ENCODE data around the gene PTPRT. TPM values are rescaled to one million over a fixed set of nuclear protein-coding genes. Genes with fewer than 3 reads are reported as not detected.

Gene PTPRT
- total RNA-seq, 1 experiment from 2014 or later, result not detected

DNA sequence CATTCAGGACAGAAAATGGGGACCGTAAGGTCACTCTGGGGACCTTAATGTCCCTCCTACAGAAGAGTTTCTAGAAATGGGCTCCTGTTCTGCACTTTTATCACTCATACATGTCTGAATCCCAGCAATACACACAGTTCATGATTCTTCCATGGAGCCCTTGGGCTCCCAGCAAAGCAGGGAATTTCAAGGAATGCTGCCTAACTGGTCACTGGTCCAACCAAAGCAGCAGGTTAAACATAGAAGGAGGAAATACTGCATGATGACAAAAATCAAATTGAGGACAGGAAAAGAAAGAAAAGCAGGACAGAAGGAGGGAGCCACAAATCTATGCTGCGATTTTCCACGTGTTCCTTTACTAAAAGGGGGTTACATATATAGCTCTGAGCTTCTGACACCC lies 300.2 kb downstream of the PTPRT start (continued):
- TF ChIP-seq, protein P1, sequence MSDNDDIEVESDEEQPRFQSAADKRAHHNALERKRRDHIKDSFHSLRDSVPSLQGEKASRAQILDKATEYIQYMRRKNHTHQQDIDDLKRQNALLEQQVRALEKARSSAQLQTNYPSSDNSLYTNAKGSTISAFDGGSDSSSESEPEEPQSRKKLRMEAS (IDR thresholded peaks at IDR 0.05), result no peak

DNA sequence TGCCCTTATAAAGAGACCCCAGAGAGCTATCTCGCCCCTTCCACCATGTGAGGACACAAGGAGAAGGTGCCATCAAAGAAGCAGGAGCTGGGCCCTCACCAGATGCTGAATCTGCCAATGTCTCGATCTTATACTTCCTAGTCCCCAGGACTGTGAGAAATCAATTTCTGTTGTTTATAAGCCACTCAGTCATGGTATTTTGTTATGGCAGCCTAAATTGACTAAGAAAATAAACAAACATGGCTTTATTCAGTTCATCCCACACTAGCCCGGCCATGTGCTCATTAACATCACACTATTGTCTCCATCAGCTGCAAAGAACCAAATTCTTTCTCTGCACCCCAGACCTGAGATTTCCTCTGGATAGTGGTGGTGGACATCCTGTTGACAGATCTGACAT lies 302.4 kb downstream of the PTPRT start:
- intact Hi-C loops (cut with micrococcal nuclease), result no loop called here
- ChIA-PET RAD21 (ENCODE audit: low non-redundant PET in 1 of 2, low total read pairs in 2 of 2, uncharacterized antibody in 2 of 2, unreplicated experiment in 2 of 2) (no interaction called here), CTCF (no interaction called here), POLR2A (no interaction called here)
- ATAC-seq (no peak), DNase-seq (ENCODE audit: low read depth, low spot score) (no peak)
- BruUV-seq (replicated peaks), result no TSS peak
- Histone ChIP-seq H3K27me3 (ENCODE audit: insufficient read depth, low read length) (no peaks in the 10 kb centered on the region), H3K9me2 (ENCODE audit: insufficient read depth) (no peaks in the 10 kb centered on the region), H3K36me3 (ENCODE audit: control insufficient read depth in 1 of 2, insufficient read depth in 2 of 2, low read length in 2 of 2) (no peaks in the 10 kb centered on the region), H3K4me3 (replicated peaks in 1 of 2; ENCODE audit: low read depth in 1 of 2, low read length in 2 of 2) (no peak overlapping the region), H3K4me1 (ENCODE audit: control insufficient read depth in 1 of 2, insufficient read depth in 2 of 2, low read length in 2 of 2) (no peaks in the 10 kb centered on the region), H4K20me1 (ENCODE audit: insufficient read depth) (no peaks in the 10 kb centered on the region), H2AFZ (ENCODE audit: low read depth, low read length, poor library complexity, severe bottlenecking) (no peak overlapping the region), H3K79me2 (ENCODE audit: insufficient read depth, low read length) (no peaks in the 10 kb centered on the region), H3K27ac (ENCODE audit: low read depth, low read length) (no peak overlapping the region), H3K9ac (ENCODE audit: low read length) (no peak overlapping the region), H3K4me2 (ENCODE audit: low read length) (no peak overlapping the region), H3K9me3 (ENCODE audit: control insufficient read depth in 1 of 2, insufficient read depth in 1 of 2, low read depth in 1 of 2, low read length in 2 of 2) (peaks cover 20 to 28% of the 10 kb centered on the region in 2 experiments; a peak in 2 of 4 replicates)
- TF ChIP-seq CEBPB (IDR thresholded peaks at IDR 0.05; ENCODE audit: low read depth) (no peak), RAD21 (IDR thresholded peaks at IDR 0.05; ENCODE audit: low read depth) (no peak), TCF7L2 (IDR thresholded peaks at IDR 0.05; ENCODE audit: borderline replicate concordance, extremely low read depth, insufficient read depth, insufficient read length) (no peak)
- TF ChIP-seq, protein P2, sequence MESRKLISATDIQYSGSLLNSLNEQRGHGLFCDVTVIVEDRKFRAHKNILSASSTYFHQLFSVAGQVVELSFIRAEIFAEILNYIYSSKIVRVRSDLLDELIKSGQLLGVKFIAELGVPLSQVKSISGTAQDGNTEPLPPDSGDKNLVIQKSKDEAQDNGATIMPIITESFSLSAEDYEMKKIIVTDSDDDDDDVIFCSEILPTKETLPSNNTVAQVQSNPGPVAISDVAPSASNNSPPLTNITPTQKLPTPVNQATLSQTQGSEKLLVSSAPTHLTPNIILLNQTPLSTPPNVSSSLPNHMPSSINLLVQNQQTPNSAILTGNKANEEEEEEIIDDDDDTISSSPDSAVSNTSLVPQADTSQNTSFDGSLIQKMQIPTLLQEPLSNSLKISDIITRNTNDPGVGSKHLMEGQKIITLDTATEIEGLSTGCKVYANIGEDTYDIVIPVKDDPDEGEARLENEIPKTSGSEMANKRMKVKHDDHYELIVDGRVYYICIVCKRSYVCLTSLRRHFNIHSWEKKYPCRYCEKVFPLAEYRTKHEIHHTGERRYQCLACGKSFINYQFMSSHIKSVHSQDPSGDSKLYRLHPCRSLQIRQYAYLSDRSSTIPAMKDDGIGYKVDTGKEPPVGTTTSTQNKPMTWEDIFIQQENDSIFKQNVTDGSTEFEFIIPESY (IDR thresholded peaks at IDR 0.05; ENCODE audit: extremely low read depth, insufficient replicate concordance, low read length), result no peak

DNA sequence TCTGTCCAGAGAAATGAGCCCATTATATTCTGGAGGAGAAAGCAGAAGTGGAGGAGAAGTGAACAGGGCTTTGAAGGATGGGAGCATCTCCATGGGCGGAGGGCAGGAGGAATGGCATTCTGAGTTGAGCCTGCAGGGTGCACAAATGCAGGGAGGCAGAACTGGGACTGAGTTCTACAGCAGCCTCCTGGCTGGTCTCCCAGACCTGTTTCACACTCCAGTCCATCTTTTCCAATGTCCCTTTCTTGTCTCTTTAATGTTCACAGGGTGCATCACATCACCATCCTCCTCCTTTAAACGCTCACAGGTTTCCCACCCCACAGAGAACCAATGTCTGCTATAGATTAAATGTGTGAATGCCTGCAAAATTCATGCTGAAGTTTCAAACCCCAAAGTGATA lies 302.9 kb downstream of the PTPRT start:
- no peak overlapping the region for H3K4me3 ChIP-seq (replicated peaks in 1 of 2; ENCODE audit: low read depth in 1 of 2, low read length in 2 of 2)
- no peak for ATAC-seq
- no peak overlapping the region for H3K4me2 ChIP-seq (ENCODE audit: low read length)
- no peak overlapping the region for H2AFZ ChIP-seq (ENCODE audit: low read depth, low read length, poor library complexity, severe bottlenecking)
- CTCF ChIA-PET, result no interaction called here
- H3K9ac ChIP-seq (ENCODE audit: low read length), result no peak overlapping the region
- no peaks in the 10 kb centered on the region for H3K27me3 ChIP-seq (ENCODE audit: insufficient read depth, low read length)
- no peaks in the 10 kb centered on the region for H3K4me1 ChIP-seq (ENCODE audit: control insufficient read depth in 1 of 2, insufficient read depth in 2 of 2, low read length in 2 of 2)
- H3K9me3 ChIP-seq (ENCODE audit: control insufficient read depth in 1 of 2, insufficient read depth in 1 of 2, low read depth in 1 of 2, low read length in 2 of 2), result peaks cover 20 to 24% of the 10 kb centered on the region in 2 experiments; a peak in 2 of 4 replicates
- no peak overlapping the region for H3K27ac ChIP-seq (ENCODE audit: low read depth, low read length)
- intact Hi-C loops (cut with micrococcal nuclease), result no loop called here
- H3K36me3 ChIP-seq (ENCODE audit: control insufficient read depth in 1 of 2, insufficient read depth in 2 of 2, low read length in 2 of 2), result no peaks in the 10 kb centered on the region
- BruUV-seq (replicated peaks), result no TSS peak
- DNase-seq (ENCODE audit: low read depth, low spot score), result no peak
- RAD21 ChIA-PET (ENCODE audit: low non-redundant PET in 1 of 2, low total read pairs in 2 of 2, uncharacterized antibody in 2 of 2, unreplicated experiment in 2 of 2), result no interaction called here
- POLR2A ChIA-PET, result no interaction called here
- no peaks in the 10 kb centered on the region for H3K9me2 ChIP-seq (ENCODE audit: insufficient read depth)
- no peaks in the 10 kb centered on the region for H4K20me1 ChIP-seq (ENCODE audit: insufficient read depth)
- no peaks in the 10 kb centered on the region for H3K79me2 ChIP-seq (ENCODE audit: insufficient read depth, low read length)
- TF ChIP-seq RAD21 (IDR thresholded peaks at IDR 0.05; ENCODE audit: low read depth) (no peak), EZH2phosphoT487 (IDR thresholded peaks at IDR 0.05; ENCODE audit: borderline replicate concordance) (no peak), SIN3A (IDR thresholded peaks at IDR 0.05; ENCODE audit: low read depth) (no peak)

All from HCT116 (cell line).